C1 segment of cervical spinal cord (tissue), 14 donors: ENCODE data around the gene ACTL8.
"Not testable (repeated sequence)": the region's sequence is repeated elsewhere in the genome, so short reads cannot be mapped to it uniquely, and the experiment has no call there.

Source experiments
- DNase-seq, 14 donors: peaks; one replicate each; lab custom pipeline; 2025; lab: John Stamatoyannopoulos, UW

The ACTL8 gene

DNA sequence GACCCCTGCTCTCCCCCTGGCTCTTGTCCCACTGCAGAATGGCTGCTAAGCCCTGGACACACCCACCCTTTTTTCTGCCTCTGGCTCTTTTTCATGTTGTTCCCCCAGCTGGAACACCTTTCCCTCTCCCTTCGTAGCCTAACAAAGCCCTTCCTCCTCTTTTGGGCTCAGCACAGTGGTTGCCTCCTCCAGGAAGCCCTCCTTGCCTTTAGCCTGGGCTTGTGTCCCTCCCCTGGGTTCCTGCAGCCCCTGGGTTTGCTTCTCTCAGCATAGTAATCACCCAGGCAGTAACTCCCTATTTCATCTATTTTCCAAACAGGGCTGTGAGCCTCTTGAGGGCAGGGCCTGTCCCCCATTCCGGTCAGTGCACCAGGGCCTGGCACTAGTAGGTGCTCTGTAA lies 19.8 kb upstream of the ACTL8 start:
- no peak for DNase-seq

DNA sequence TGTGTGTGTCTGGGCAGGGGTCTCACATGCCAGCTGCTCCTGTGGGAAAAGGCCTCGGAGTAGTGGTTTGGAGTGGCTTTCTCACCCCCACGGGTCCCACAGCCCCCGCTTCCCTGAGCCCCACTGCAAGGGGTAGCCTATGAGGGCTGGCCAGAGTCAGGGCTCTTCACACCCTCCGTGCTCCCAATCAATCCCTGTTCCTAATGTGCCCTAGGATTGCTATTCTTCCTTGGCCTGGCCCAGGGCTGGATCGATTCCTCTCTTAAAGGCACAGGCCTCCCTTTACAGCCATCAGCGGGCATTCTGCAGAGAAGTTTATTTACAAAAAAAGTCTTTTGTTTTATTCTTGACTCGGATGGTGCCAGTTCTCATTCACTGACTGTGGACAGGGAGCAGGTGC lies 19.3 kb upstream of the ACTL8 start:
- no peak for DNase-seq

DNA sequence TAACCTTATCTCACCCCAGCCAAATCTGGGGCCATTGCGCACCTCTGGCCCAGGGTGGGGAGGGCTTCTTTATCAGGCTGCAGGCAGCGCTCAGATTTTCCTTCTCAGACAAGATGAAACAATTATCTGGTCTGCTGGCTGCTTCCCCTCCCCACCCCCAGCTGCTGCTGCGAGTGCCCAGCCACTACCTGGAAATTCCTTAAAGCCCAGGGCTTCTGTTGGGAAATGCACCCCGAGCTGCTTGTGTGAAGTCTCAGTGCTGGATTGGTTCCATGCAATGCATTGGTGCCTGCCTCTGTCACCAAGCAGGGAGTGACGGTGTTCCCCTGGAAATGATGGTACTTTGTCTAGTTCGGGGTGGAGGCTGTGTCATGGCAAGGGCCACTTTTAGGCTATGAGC lies 18.5 kb upstream of the ACTL8 start:
- DNase-seq: no peak

DNA sequence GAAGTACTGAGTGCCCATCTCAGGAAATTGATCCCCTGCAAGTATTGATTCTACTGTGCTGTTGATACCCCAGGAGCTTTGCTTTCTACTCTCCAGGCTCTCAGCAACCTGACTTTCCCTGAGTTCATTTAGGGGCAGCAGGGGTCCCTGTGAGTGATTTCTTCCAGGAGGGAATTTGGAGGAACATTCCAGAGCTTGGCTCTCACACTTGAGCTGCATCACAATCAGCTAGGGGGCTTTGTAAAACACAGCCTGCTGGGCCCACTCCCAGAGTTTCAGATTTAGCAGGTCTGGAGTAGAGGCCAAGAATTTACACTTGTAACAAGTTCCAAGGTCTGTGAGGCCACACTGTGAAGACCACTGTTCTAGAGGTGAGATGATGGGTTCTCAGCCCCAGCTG lies 16.1 kb upstream of the ACTL8 start:
- no peak for DNase-seq

- no peak for DNase-seq
Observed at GRCh38 chr1:17741052-17741451, 14.1 kb upstream of the ACTL8 start.

DNA sequence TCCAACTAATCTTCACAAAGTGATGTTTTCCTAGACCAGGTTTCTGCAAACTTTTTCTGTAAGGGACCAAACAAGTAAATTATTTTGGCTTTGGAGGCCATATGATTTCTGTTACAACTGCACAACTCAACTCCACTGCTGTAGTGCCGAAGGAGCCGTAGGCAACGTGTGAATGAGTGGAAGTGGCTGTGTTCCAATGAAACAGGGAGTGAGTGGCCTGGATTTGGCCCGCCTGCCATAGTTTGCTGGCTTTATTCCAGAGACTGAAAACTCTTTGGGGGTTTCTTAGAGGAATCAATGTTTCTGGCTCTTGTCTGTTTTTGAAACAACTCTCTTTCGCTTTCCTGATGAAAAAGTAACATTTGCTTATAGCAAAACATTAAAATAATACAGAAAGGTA lies 12.6 kb upstream of the ACTL8 start:
- no peak for DNase-seq

DNA sequence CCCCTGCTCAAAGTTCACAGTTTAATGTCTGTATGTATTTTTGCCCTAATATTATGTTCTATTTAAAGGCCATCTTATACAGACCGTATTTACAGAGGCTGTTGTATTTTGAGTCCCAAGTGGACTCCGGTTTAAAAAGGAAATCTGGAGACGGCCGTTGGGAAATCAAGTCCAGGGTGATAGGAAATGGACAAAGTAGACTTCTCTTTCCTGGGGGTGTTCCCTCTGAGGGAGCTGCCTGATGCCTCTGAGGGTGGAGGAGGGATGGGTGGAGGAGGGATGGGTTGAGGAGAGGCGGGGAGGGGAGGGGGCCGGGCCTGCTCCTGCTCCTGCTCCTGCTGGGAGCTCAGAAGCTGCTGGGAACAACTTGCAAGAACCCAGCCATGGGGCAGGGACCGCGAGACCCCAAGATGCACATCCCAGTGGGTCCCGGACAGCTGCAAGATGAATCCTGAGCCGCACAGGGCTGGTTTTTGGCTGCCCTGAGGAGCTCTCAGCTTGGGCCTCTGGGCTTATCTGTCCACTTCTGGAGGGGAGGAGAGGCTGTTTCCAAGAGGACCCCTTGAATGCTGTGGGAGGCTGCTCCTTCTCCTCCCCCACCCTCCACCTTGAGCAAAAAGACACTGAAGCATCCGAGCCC lies 12.0 kb upstream of the ACTL8 start:
- DNase-seq: no peak

GRCh38 chr1:17743925-17744324 lies 11.2 kb upstream of the ACTL8 start:
- no peak for DNase-seq

GRCh38 chr1:17744666-17745478 lies 10.3 kb upstream of the ACTL8 start:
- DNase-seq: peak in 3 of 14 donors; percentile 1 to 8 (median 8)

- DNase-seq: no peak
Observed at GRCh38 chr1:17745479-17745955, 9.6 kb upstream of the ACTL8 start.

- not testable (repeated sequence) for DNase-seq
Observed at GRCh38 chr1:17746281-17746680, 8.9 kb upstream of the ACTL8 start.

DNA sequence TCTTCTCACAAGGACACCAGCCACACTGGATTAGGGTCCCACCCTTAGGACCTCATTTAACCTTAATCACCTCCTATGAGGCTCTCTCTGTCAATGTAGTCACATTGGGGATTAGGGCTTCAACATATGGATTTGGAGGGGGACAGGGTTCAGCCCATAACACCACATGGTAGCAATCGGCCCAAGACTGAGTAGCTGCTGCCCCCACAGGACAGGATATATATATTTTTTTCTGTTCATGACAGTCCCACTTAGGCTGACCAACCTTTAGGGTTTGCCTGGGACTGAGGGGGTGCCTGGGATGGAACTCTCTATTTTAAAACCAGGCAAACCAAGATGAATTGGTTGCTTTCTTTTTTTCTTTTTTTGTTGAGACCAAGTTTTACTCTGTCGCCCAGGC lies 8.2 kb upstream of the ACTL8 start:
- no peak for DNase-seq

DNA sequence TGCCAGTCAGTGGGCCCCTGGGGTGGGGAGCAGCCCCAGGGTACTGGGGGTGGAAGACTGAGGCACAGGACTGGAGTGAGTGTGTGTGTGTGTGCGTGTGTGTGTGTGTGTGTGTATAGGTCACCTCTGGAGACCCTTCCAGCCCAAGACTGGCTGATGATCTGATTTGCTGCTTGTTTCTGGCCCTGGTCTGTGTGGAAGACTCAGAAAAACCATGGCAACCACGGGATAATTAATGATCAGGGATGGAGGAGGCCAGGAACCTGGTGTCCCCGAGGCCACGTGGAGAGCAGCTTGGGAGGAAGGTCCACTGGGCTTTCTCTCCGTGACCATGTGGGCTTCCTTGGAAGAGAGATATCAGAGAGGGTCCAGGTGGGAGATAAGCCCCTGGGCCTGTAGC lies 4.8 kb upstream of the ACTL8 start:
- DNase-seq: no peak

DNA sequence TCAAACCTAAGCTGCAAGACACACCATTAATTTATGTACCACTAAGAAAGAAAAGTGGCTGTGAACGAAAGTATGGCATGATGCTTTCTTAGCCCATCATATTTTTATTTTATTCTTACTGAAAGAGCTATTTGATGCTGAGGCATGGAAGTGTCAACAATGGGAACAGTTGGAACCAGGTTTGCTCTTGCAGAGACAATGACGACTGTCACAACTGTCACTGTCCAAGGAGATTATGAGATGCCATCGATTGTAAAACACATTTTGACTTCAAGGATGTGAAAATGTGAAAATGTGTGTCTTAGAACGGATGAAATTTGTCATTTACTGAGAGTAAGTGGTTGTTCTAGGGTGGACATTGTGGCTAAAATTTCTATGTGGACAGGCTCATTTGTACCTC lies 2.8 kb upstream of the ACTL8 start:
- DNase-seq: no peak

DNA sequence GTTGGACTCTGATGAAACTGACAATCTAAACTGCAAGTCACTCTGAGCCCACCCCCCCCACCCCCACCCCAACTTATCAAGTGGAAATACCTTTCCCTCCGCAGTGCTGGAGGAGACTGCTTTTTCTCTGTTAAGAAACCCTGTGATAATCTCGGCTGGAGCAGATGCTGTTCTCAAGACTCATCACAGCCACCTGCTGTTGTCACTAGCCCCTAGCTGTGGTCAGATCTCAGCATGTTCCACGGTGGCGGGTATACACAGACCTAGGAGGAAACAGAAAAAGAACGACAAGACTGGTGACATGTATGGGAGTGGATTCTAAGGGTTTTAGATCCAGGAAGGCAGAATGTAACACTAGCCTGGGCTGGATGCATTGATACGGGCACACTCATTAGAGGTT lies 2.3 kb downstream of the ACTL8 start:
- no peak for DNase-seq

- DNase-seq: no peak
Observed at GRCh38 chr1:17759114-17759513, 4.0 kb downstream of the ACTL8 start.

GRCh38 chr1:17762313-17762712 lies 7.2 kb downstream of the ACTL8 start:
- DNase-seq: no peak

DNA sequence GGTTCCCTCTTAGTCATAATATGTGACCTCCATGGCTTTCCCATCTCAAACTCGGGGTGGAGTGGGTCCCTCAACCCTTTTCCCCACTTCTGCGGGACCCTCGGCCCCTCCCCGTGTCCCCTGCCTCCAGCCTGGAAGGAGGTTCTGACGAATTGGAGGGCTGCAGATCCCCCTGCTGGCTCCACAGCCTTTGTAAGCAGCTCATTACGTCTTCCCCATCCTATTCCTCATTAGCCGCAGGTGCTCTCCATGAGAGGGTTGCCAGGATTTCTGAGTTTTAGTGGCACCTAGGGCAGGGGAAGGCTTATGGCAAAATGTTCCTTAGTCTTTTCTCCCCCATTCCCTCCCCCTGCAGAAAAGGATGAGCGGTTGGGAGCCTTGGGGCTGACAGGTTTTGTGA lies 8.3 kb downstream of the ACTL8 start:
- no peak for DNase-seq

- no peak for DNase-seq
Observed at GRCh38 chr1:17763995-17764394, 8.9 kb downstream of the ACTL8 start.

DNA sequence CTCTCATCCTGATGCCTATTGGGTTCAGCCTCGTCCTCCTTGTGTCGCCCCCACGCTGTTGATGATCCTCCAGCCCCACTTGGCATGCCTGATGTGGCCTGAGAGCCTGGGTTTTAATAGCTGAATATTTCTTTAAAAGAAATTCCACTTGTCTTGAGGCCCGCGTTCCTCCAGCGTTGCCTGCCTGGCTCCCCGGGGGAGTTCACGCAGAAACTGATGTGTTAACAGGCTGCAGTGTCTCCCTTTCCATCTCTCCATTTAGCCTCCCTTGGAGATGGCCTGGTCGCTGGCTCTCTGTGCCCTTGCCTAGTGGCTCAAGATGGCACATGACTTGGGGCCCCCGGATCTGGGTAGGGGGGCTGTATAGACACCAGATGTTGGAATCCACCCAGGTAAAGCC lies 9.5 kb downstream of the ACTL8 start:
- DNase-seq: no peak

DNA sequence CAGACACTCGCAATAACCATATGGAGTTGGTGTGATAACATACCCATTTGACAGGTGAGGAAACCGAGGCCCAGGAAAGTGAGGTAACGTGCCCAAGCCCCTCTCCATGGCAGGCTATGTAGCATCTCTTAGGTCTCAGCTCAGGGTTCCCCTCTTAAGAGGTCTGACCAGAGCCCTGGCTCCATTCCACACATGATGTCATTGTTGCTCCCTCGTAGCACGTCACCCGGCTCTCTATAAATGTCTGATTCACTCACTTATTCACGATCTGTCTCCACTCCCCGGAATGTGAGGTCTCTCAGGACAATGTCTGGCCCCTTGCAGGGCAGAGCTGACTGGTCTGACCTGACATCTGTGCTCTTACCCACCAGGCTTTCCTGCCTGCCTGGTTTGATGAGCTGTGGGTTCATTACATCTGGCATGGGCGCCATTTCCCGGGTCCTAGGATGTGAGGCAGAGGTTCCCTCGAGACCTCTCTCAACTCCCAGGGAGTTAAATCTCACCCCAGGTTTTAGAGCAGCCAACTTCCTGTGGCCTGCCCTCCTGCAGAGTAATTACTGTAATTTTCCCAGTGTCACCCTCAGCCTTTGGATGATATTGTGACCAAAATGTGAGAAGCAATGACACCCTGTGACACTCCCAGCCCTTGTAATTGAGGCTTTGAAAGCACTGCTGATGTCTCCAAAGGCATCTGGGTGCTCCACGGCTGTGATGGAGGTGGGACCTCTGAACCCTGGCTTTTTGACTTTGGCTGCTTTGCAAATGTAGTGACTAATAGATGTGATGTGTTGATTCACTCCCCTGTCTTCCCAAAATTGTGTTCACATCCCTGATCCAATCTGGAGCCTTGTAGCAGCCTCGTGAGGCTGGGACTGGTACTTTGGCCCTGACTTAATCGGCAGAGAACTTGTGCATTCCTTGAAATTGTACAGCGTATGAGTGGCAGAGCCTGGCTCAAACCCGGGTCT lies 10.6 kb downstream of the ACTL8 start:
- DNase-seq: no peak

DNA sequence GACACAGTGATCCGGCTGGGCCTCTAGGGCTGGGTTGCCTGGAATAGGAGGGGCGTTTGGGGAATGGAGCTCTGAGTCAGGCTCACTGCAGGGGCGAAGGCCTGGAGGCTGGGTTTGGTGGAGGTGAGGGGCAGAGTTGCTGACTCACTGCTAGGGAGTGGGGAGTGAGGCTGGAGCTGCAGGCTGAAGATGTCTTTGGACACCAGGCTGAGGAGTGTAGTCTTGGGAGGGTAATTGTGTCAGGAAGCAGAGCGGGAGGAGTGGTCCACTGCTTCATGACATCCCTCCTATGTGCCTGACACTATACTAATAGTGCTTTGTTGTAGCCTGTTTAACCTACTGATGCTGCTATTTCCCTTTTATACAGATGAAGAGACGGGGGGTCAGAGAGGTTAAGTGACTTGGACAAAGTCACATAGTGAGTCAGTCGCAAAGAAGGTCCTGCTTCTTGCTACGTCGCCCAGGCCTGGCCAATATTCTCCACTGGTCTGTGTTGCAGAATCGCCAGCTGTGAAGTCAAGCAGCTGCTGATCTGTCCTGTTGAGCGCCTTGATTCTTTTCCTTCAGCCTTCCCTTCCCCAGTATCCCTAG lies 13.6 kb downstream of the ACTL8 start:
- no peak for DNase-seq
